WTC11 (cell line): Measurements from ENCODE around the gene FURIN. TPM values are rescaled to one million over a fixed set of nuclear protein-coding genes. Genes with fewer than 3 reads are reported as not detected.

Source experiments
- ATAC-seq: fragments of 200-7000 bp; cut with Tn5 transposase; 2 replicates; pipeline ENCODE4 v1.10.0; 2021; ENCODE audit warnings: mild to moderate bottlenecking, moderate library complexity
- CTCF ChIA-PET: fragments of 300-600 bp; sonication (Branson Sonifier 250); formaldehyde crosslinking; loops from one replicate; lab custom pipeline; 2021; ENCODE audit warnings: antibody characterized with exemption; lab: Charles Lee
- POLR2A ChIA-PET: fragments of 350-600 bp; sonication (Branson Sonifier 250); formaldehyde crosslinking; loops from one replicate; lab custom pipeline; 2021; ENCODE audit warnings: antibody characterized with exemption; lab: Charles Lee
- DNase-seq: peaks from one replicate; pipeline ENCODE4 v3.0.0; 2021; ENCODE audit warnings: low spot score
- H3K27ac Mint-ChIP-seq: 2 replicates; pipeline ENCODE4 v1.8.0; 2021; ENCODE audit warnings: mixed read lengths
- H3K27me3 Mint-ChIP-seq: 2 replicates; pipeline ENCODE4 v1.8.0; 2021; ENCODE audit warnings: low read depth, mild to moderate bottlenecking, moderate library complexity, mixed read lengths
- H3K36me3 Mint-ChIP-seq: 2 replicates; pipeline ENCODE4 v1.8.0; 2021; ENCODE audit warnings: mixed read lengths
- H3K4me1 Mint-ChIP-seq: 2 replicates; pipeline ENCODE4 v1.8.0; 2022; ENCODE audit warnings: mixed read lengths
- H3K4me3 Mint-ChIP-seq: 2 replicates; pipeline ENCODE4 v1.8.0; 2021; ENCODE audit warnings: mild to moderate bottlenecking, moderate library complexity, mixed read lengths
- H3K9me3 Mint-ChIP-seq: 2 replicates; pipeline ENCODE4 v1.8.0; 2021; ENCODE audit warnings: mixed read lengths
- E2F4 ChIP-seq: sonication (generic); formaldehyde crosslinking; IDR thresholded peaks from 2 replicates; pipeline ENCODE4 v1.8.1; 2022; ENCODE audit warnings: low read depth, mild to moderate bottlenecking, moderate library complexity, missing genetic modification reagents, borderline replicate concordance
- ELF4 ChIP-seq: sonication (generic); formaldehyde crosslinking; IDR thresholded peaks from 2 replicates; pipeline ENCODE4 v1.8.1; 2022; ENCODE audit warnings: low read depth, mild to moderate bottlenecking, moderate library complexity, missing genetic modification reagents
- ETV6 ChIP-seq: sonication (generic); formaldehyde crosslinking; IDR thresholded peaks from 2 replicates; pipeline ENCODE4 v1.8.1; 2022; ENCODE audit warnings: mild to moderate bottlenecking, missing genetic modification reagents
- GRHL2 ChIP-seq: fragments of 250-450 bp; sonication (Bioruptor Pico); IDR thresholded peaks from 2 replicates; pipeline ENCODE4 v1.8.0; 2022; ENCODE audit warnings: mild to moderate bottlenecking, moderate library complexity; ENCODE audit not compliant: insufficient replicate concordance, severe bottlenecking
- HMGA2 ChIP-seq: fragments of 250-450 bp; sonication (Bioruptor Pico); IDR thresholded peaks from 2 replicates; pipeline ENCODE4 v1.4.0; 2021; ENCODE audit warnings: mild to moderate bottlenecking, moderate library complexity
- NFE2L1 ChIP-seq: sonication (generic); formaldehyde crosslinking; IDR thresholded peaks from 2 replicates; pipeline ENCODE4 v1.8.1; 2023; ENCODE audit warnings: missing genetic modification reagents
- NR3C1 ChIP-seq: sonication (generic); formaldehyde crosslinking; conservative IDR thresholded peaks from 2 replicates; pipeline ENCODE4 v1.8.1; 2023; ENCODE audit warnings: low read depth, mild to moderate bottlenecking, missing genetic modification reagents
- TEAD4 ChIP-seq: sonication (generic); formaldehyde crosslinking; IDR thresholded peaks from 2 replicates; pipeline ENCODE4 v1.8.0; 2022; ENCODE audit warnings: mild to moderate bottlenecking, missing genetic modification reagents
- ZNF281 ChIP-seq: sonication (generic); formaldehyde crosslinking; IDR thresholded peaks from 2 replicates; pipeline ENCODE4 v1.8.0; 2023; ENCODE audit warnings: mild to moderate bottlenecking, missing genetic modification reagents
- ZNF396 ChIP-seq: fragments of 250-450 bp; sonication (Bioruptor Pico); IDR thresholded peaks from 2 replicates; pipeline ENCODE4 v1.8.0; 2021; ENCODE audit warnings: mild to moderate bottlenecking, moderate library complexity, borderline replicate concordance
- total RNA-seq: library from RNA; stranded (reverse); gene quantifications from 3 replicates; pipeline ENCODE4 v1.2.3, GENCODE V29; 2021
- TF ChIP-seq, protein P1 (sequence below): sonication (generic); formaldehyde crosslinking; IDR thresholded peaks from 2 replicates; pipeline ENCODE4 v1.8.1; 2023; ENCODE audit warnings: mild to moderate bottlenecking, missing genetic modification reagents, borderline replicate concordance

The FURIN gene
- total RNA-seq, 1 experiment from 2014 or later, result 46.3 TPM

- no peak overlapping the region for H3K4me3 Mint-ChIP-seq
- TF ChIP-seq HMGA2 (CRISPR knock-in tag) (no peak), GRHL2 (CRISPR knock-in tag) (no peak), ELF4 (CRISPR knock-in tag) (no peak), NR3C1 (CRISPR knock-in tag) (no peak), TEAD4 (CRISPR knock-in tag) (no peak), ZNF396 (CRISPR knock-in tag) (no peak)
- TF ChIP-seq, all 79 proteins: peak for 0
- Mint-ChIP-seq H3K4me1 (peaks cover 22% of the 10 kb centered on the region), H3K27ac (no peak overlapping the region), H3K36me3 (peaks cover 23% of the 10 kb centered on the region; the same call in 1 of the 2 replicates), H3K27me3 (no peaks in the 10 kb centered on the region), H3K9me3 (no peaks in the 10 kb centered on the region)
- CTCF ChIA-PET, result interaction anchor here (2.0 to 4.9 kb wide), 2 partner anchors 22 to 50 kb away, joined by 6 to 46 read pairs; partner anchors contain the start of genes HDDC3 and MAN2A2
- POLR2A ChIA-PET, result no interaction called here
- no peak for ATAC-seq
- no peak for DNase-seq
These were observed 13.8 kb downstream of the FURIN start for GRCh38 chr15:90881978-90882721.

GRCh38 chr15:90882781-90883525 lies 14.6 kb downstream of the FURIN start:
- Mint-ChIP-seq H3K4me3 (no peak overlapping the region), H3K4me1 (peaks cover 22% of the 10 kb centered on the region), H3K27me3 (no peaks in the 10 kb centered on the region), H3K9me3 (no peaks in the 10 kb centered on the region)
- ATAC-seq (no peak), DNase-seq (no peak)
- POLR2A ChIA-PET, result no interaction called here
- TF ChIP-seq ZNF281 (CRISPR knock-in tag) (no peak), NFE2L1 (no peak), ETV6 (no peak), E2F4 (CRISPR knock-in tag) (no peak), HMGA2 (CRISPR knock-in tag) (no peak), ELF4 (CRISPR knock-in tag) (no peak)
- TF ChIP-seq, protein P1, sequence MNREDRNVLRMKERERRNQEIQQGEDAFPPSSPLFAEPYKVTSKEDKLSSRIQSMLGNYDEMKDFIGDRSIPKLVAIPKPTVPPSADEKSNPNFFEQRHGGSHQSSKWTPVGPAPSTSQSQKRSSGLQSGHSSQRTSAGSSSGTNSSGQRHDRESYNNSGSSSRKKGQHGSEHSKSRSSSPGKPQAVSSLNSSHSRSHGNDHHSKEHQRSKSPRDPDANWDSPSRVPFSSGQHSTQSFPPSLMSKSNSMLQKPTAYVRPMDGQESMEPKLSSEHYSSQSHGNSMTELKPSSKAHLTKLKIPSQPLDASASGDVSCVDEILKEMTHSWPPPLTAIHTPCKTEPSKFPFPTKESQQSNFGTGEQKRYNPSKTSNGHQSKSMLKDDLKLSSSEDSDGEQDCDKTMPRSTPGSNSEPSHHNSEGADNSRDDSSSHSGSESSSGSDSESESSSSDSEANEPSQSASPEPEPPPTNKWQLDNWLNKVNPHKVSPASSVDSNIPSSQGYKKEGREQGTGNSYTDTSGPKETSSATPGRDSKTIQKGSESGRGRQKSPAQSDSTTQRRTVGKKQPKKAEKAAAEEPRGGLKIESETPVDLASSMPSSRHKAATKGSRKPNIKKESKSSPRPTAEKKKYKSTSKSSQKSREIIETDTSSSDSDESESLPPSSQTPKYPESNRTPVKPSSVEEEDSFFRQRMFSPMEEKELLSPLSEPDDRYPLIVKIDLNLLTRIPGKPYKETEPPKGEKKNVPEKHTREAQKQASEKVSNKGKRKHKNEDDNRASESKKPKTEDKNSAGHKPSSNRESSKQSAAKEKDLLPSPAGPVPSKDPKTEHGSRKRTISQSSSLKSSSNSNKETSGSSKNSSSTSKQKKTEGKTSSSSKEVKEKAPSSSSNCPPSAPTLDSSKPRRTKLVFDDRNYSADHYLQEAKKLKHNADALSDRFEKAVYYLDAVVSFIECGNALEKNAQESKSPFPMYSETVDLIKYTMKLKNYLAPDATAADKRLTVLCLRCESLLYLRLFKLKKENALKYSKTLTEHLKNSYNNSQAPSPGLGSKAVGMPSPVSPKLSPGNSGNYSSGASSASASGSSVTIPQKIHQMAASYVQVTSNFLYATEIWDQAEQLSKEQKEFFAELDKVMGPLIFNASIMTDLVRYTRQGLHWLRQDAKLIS (CRISPR knock-in tag), result no peak
- TF ChIP-seq, all 79 proteins: peak for 0
- CTCF ChIA-PET, result interaction anchor here (1.0 to 4.9 kb wide), 4 partner anchors 21 to 563 kb away, joined by 3 to 75 read pairs (median 25); partner anchors contain the start of genes HDDC3, MAN2A2 and UNC45A
- Mint-ChIP-seq H3K27ac (no peak overlapping the region), H3K36me3 (peaks cover 15% of the 10 kb centered on the region; the same call in 1 of the 2 replicates)
